Ishikawa (cell line): Measurements from ENCODE around the gene PLPPR3.

ENCODE experiments used
- CEBPB ChIP-seq: IDR thresholded peaks from 2 replicates; pipeline ENCODE4 v1.6.1; 2012
- CREB1 ChIP-seq: IDR thresholded peaks from 2 replicates; pipeline ENCODE4 v1.6.1; 2012; ENCODE audit warnings: low read depth
- RAD21 ChIP-seq: IDR thresholded peaks from 2 replicates; pipeline ENCODE4 v1.6.1; 2012; ENCODE audit warnings: low read depth
- TAF1 ChIP-seq: IDR thresholded peaks from 2 replicates; pipeline ENCODE4 v1.6.1; 2012; ENCODE audit warnings: low read depth, mild to moderate bottlenecking
- TCF12 ChIP-seq: IDR thresholded peaks from 2 replicates; pipeline ENCODE4 v1.6.1; 2012; ENCODE audit warnings: low read depth
- TF ChIP-seq, protein P1 (sequence below): IDR thresholded peaks from 2 replicates; pipeline ENCODE4 v1.6.1; 2012; ENCODE audit warnings: low read depth, mild to moderate bottlenecking
- TF ChIP-seq, protein P2 (sequence below): IDR thresholded peaks from 2 replicates; pipeline ENCODE4 v1.6.1; 2012

DNA sequence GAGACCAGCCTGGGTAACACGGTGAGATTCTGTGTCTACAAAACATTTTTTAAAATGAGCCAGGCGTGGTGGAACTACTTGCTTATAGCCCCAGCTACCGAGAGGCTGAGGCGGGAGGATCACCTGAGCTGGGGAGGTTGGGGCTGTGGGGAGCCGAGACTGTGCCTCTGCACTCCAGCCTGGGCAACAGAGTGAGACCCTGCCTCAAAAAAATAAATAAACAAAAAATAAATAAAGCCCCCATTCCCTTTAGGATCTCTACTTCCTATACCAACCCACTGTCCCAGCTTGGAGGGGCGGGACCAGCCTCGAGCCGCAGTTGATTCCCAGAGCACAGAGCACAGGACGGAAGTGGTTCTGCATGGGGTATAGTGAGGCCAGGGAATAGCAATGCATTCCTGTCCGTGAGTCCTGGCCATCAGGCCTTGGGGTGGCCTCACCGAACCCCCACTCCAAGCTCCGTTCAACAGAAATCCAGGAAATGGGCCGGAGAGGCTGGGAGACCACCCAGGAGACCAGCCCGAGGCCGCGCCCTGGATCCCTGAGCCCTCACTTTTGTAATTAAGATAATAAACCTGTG, 29.4 kb downstream of the PLPPR3 start:
- TF ChIP-seq, protein P1, sequence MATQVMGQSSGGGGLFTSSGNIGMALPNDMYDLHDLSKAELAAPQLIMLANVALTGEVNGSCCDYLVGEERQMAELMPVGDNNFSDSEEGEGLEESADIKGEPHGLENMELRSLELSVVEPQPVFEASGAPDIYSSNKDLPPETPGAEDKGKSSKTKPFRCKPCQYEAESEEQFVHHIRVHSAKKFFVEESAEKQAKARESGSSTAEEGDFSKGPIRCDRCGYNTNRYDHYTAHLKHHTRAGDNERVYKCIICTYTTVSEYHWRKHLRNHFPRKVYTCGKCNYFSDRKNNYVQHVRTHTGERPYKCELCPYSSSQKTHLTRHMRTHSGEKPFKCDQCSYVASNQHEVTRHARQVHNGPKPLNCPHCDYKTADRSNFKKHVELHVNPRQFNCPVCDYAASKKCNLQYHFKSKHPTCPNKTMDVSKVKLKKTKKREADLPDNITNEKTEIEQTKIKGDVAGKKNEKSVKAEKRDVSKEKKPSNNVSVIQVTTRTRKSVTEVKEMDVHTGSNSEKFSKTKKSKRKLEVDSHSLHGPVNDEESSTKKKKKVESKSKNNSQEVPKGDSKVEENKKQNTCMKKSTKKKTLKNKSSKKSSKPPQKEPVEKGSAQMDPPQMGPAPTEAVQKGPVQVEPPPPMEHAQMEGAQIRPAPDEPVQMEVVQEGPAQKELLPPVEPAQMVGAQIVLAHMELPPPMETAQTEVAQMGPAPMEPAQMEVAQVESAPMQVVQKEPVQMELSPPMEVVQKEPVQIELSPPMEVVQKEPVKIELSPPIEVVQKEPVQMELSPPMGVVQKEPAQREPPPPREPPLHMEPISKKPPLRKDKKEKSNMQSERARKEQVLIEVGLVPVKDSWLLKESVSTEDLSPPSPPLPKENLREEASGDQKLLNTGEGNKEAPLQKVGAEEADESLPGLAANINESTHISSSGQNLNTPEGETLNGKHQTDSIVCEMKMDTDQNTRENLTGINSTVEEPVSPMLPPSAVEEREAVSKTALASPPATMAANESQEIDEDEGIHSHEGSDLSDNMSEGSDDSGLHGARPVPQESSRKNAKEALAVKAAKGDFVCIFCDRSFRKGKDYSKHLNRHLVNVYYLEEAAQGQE: no peak
- TF ChIP-seq TAF1: no peak
- TF ChIP-seq, protein P2, sequence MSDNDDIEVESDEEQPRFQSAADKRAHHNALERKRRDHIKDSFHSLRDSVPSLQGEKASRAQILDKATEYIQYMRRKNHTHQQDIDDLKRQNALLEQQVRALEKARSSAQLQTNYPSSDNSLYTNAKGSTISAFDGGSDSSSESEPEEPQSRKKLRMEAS: no peak
- TF ChIP-seq TCF12: no peak
- TF ChIP-seq RAD21: no peak
- no peak for TF ChIP-seq CEBPB
- TF ChIP-seq CREB1: no peak
